Neural progenitor cell (in vitro differentiated cells): ENCODE results near the gene NPRL2.

Experiments used
- CTCF ChIP-seq: fragments of 200-600 bp; sonication (generic); IDR thresholded peaks from 2 replicates; pipeline ENCODE4 v1.5.1; 2017; ENCODE audit warnings: antibody characterized with exemption, mild to moderate bottlenecking
- EZH2 ChIP-seq: fragments of 200-600 bp; sonication (generic); IDR thresholded peaks from 2 replicates; pipeline ENCODE4 v1.6.1; 2017; ENCODE audit warnings: antibody characterized with exemption, mild to moderate bottlenecking, moderate library complexity
- EZH2phosphoT487 ChIP-seq: fragments of 200-600 bp; sonication (generic); IDR thresholded peaks from 2 replicates; pipeline ENCODE4 v1.6.1; 2017; ENCODE audit warnings: antibody characterized with exemption

- TF ChIP-seq CTCF = no peak
- no peak for TF ChIP-seq EZH2phosphoT487
- no peak for TF ChIP-seq EZH2
These were observed 8.6 kb upstream of the NPRL2 start, which contains the start of gene TMEM115 for GRCh38 chr3:50358911-50359759.
